ENCODE measurements around the gene OXER1. TPM values are rescaled to one million over a fixed set of nuclear protein-coding genes. Genes with fewer than 3 reads are reported as not detected.
A peak's percentile ranks its signal among the peaks of the same experiment; 100 is the strongest.

Gene OXER1
- total RNA-seq: 1 to 10 TPM; 2.9 to 4.1 TPM
- long read RNA-seq, partial matches to known transcripts: 0 of 1 reads
- long read RNA-seq, other reads (novel, unspliced or antisense): 0 of 1 reads

GRCh38 chr2:42764096-42764495 is at the start of gene OXER1:
OXER1 (minus strand) TSS chr2:42764135; CDS start chr2:42764062, 73 bp downstream.
- intact Hi-C loops (cut with DNase I, micrococcal nuclease): no loop called here
- ATAC-seq (no peak), DNase-seq (no peak)

- ATAC-seq: no peak
- DNase-seq: no peak
- intact Hi-C loops (cut with DNase I, micrococcal nuclease): no loop called here
Measured at GRCh38 chr2:42812899-42813479, 49.1 kb upstream of the OXER1 start.

- no peak for ATAC-seq
- DNase-seq: peak; percentile 42 to 50
- intact Hi-C loops (cut with DNase I, micrococcal nuclease): no loop called here
Measured at GRCh38 chr2:42810971-42811811, 47.3 kb upstream of the OXER1 start.

GRCh38 chr2:42810121-42810970 is 46.4 kb upstream of the OXER1 start:
- ATAC-seq: peak; percentile 86
- intact Hi-C loops (cut with DNase I, micrococcal nuclease): no loop called here
- peak; percentile 89 to 92 for DNase-seq

- intact Hi-C loops (cut with DNase I, micrococcal nuclease): no loop called here
- DNase-seq (peak; percentile 79 to 85), ATAC-seq (peak; percentile 57)
Measured at GRCh38 chr2:42809819-42810120, 45.8 kb upstream of the OXER1 start.

- ATAC-seq: peak; percentile 2
- peak in 1 of 2 donors; percentile 34 for DNase-seq
Measured at GRCh38 chr2:42809131-42809818, 45.3 kb upstream of the OXER1 start.

GRCh38 chr2:42808301-42808700 is 44.4 kb upstream of the OXER1 start:
- ATAC-seq: no peak
- intact Hi-C loops (cut with DNase I, micrococcal nuclease): no loop called here
- DNase-seq: no peak

More at GRCh38 chr2:42809131-42809818, 45.3 kb upstream of the OXER1 start:
- intact Hi-C loops (cut with DNase I, micrococcal nuclease): no loop called here

GRCh38 chr2:42806786-42807185 is 42.9 kb upstream of the OXER1 start:
- intact Hi-C loops (cut with DNase I, micrococcal nuclease): no loop called here
- no peak for DNase-seq
- ATAC-seq: no peak

- ATAC-seq (no peak), DNase-seq (no peak)
- intact Hi-C loops (cut with DNase I, micrococcal nuclease): no loop called here
Measured at GRCh38 chr2:42804891-42805290, 41.0 kb upstream of the OXER1 start.

GRCh38 chr2:42804338-42804737 is 40.4 kb upstream of the OXER1 start:
- ATAC-seq (no peak), DNase-seq (no peak)
- intact Hi-C loops (cut with DNase I, micrococcal nuclease): no loop called here

- intact Hi-C loops (cut with DNase I, micrococcal nuclease): no loop called here
- DNase-seq: no peak
- ATAC-seq: no peak
Measured at GRCh38 chr2:42802150-42802549, 38.2 kb upstream of the OXER1 start.

- no peak for DNase-seq
- no peak for ATAC-seq
- intact Hi-C loops (cut with DNase I, micrococcal nuclease): no loop called here
Measured at GRCh38 chr2:42801381-42801780, 37.4 kb upstream of the OXER1 start.

GRCh38 chr2:42800981-42801380 is 37.0 kb upstream of the OXER1 start:
- DNase-seq (no peak), ATAC-seq (no peak)
- intact Hi-C loops (cut with DNase I, micrococcal nuclease): no loop called here

GRCh38 chr2:42800461-42800962 is 36.6 kb upstream of the OXER1 start:
- intact Hi-C loops (cut with DNase I, micrococcal nuclease): no loop called here
- no peak for DNase-seq
- no peak for ATAC-seq

GRCh38 chr2:42799881-42800280 is 35.9 kb upstream of the OXER1 start:
- ATAC-seq: no peak
- intact Hi-C loops (cut with DNase I, micrococcal nuclease): no loop called here

GRCh38 chr2:42797281-42797680 is 33.3 kb upstream of the OXER1 start:
- DNase-seq: no peak
- intact Hi-C loops (cut with DNase I, micrococcal nuclease): no loop called here
- no peak for ATAC-seq

More at GRCh38 chr2:42799881-42800280, 35.9 kb upstream of the OXER1 start:
- DNase-seq: no peak

GRCh38 chr2:42796427-42797248 is 32.7 kb upstream of the OXER1 start:
- ATAC-seq (no peak), DNase-seq (no peak)
- intact Hi-C loops (cut with DNase I, micrococcal nuclease): no loop called here

- intact Hi-C loops (cut with DNase I, micrococcal nuclease): no loop called here
- no peak for DNase-seq
- peak; percentile 7 for ATAC-seq
Measured at GRCh38 chr2:42795841-42796301, 31.9 kb upstream of the OXER1 start.
